ENCODE results near the gene ING5.

ING5 gene

DNA sequence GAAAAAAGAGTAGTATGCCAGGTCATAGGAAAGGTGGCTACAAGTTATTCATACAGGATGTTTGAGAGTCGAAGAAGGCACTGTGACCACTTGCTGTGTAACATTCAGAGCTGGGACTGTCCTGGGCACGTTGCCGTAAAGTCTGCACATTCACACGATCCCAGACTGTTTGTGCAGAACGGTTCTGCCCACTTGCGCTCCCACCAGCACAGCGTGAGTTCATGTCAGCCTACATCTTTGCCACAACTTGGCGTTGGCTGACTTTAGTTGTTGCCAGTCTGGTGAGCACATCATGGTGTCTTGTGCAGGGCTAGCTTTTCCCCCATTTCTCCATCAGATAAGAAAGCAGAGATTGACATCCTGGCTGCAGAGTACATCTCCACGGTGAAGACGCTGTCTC, 7.0 kb downstream of the ING5 start:
- TF ChIP-seq GATA2 (IDR thresholded peaks at IDR 0.05; ENCODE audit: low read depth, low read length) (no peak), GATA3 (IDR thresholded peaks at IDR 0.05; ENCODE audit: low read depth, low read length) (no peak)

DNA sequence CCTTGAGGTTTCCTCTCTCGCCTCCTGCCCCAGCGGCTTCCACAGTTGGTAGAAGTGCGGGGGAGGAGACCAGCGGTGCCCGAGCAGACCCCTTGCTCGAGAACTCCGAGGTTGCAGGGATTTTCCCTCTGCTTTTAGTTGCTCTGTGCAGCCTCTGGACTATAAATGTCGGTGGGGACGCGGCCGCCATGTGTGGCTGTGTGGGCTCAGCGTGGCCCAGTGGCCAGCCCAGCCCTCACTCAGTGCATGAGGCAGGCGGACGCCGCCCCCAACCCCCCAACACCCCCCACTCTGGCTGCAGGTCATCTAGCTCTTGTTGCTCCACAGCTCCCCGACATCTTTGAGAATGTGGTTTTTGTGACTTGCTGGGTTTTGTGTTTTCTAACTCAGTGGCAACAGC, 17.3 kb downstream of the ING5 start:
- TF ChIP-seq GATA3 (IDR thresholded peaks at IDR 0.05; ENCODE audit: low read depth, low read length) (no peak), GATA2 (IDR thresholded peaks at IDR 0.05; ENCODE audit: low read depth, low read length) (no peak)

DNA sequence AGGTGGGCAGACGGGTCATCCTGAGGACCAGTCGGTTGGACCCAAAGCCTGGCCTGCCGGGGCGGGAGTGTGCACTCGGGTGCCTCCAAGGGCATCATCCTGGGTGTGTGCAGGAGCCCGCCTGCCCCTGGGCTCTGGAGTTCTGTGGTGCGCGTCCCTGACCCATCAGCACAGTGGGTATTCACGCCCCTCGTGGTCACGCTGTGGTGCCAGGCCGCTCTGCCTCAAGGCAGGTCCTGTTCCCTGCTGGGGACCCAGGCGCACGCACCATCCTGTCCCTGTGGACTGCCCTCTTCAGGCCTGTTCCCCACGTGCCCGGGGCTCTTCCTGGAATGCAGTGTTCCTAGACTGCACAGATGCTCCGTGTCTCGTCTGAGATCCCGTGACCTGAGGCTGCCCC, 18.3 kb downstream of the ING5 start:
- no peak for TF ChIP-seq GATA3 (IDR thresholded peaks at IDR 0.05; ENCODE audit: low read depth, low read length)
- TF ChIP-seq GATA2 (IDR thresholded peaks at IDR 0.05; ENCODE audit: low read depth, low read length): no peak

DNA sequence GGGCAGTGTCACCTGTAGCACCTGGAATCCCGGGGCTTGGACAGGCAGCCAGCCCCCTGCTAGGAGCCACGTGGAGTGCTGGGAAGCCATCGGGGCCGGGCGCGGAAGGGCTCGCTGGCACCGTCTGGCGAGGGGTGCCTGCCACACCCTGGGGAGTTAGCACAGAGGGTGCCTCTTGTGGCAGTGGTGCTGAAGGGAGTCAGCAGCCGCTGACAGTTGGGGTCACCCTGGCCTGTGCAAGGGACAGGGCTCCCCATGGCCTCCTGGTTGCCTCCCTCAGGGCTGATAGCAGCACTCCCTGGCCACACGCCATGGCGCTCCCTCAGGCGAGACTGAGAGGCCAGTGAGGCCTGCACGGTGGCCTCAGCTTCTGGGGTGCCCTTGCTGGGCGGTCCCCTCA, 18.7 kb downstream of the ING5 start:
- TF ChIP-seq GATA2 (IDR thresholded peaks at IDR 0.05; ENCODE audit: low read depth, low read length): no peak
- no peak for TF ChIP-seq GATA3 (IDR thresholded peaks at IDR 0.05; ENCODE audit: low read depth, low read length)

DNA sequence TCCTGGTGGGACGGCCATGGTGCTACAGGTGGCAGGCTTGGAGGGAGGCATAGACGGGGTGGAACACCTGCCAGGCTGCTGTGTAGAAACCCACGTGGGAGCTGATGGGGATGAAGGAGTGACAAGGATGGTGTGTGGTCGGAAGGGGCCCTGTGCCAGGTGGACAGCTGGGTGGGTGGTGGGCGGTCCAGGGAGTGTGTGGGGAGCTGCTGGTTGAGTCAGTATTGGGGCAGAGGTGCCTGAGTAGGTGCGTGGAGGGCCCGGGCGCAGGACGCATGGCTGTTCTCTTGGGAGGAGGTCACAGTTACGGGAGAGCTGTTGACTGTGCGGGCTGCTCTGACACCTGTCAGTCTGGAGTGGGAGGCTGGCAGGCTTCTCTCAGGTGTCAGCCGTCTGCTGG, 20.0 kb downstream of the ING5 start:
- TF ChIP-seq GATA3 (IDR thresholded peaks at IDR 0.05; ENCODE audit: low read depth, low read length): no peak
- no peak for TF ChIP-seq GATA2 (IDR thresholded peaks at IDR 0.05; ENCODE audit: low read depth, low read length)

DNA sequence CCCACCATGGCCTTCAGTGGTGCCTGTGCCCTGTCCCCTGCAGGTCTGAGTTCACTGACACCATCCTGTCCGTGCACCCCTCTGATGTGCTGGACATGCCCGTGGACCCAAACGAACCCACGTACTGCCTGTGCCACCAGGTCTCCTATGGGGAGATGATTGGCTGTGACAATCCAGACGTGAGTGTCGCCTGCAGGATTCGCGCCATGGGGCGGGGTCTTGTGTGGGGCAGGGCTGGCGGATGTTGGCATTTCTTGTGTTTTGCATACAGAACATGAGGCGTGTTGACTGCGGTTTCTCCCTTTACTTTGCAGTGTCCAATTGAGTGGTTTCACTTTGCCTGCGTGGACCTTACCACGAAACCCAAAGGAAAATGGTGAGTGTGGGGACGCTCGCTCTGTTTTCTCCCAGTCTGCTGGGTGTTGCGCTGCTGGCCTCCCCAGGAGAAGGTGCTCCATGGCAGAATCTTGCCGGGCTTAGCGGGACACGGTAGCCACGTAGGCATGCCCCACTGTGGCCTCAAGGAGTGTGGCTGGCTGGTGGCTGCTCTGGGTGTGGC, 21.1 kb downstream of the ING5 start:
- TF ChIP-seq GATA2 (IDR thresholded peaks at IDR 0.05; ENCODE audit: low read depth, low read length): no peak
- no peak for TF ChIP-seq GATA3 (IDR thresholded peaks at IDR 0.05; ENCODE audit: low read depth, low read length)

DNA sequence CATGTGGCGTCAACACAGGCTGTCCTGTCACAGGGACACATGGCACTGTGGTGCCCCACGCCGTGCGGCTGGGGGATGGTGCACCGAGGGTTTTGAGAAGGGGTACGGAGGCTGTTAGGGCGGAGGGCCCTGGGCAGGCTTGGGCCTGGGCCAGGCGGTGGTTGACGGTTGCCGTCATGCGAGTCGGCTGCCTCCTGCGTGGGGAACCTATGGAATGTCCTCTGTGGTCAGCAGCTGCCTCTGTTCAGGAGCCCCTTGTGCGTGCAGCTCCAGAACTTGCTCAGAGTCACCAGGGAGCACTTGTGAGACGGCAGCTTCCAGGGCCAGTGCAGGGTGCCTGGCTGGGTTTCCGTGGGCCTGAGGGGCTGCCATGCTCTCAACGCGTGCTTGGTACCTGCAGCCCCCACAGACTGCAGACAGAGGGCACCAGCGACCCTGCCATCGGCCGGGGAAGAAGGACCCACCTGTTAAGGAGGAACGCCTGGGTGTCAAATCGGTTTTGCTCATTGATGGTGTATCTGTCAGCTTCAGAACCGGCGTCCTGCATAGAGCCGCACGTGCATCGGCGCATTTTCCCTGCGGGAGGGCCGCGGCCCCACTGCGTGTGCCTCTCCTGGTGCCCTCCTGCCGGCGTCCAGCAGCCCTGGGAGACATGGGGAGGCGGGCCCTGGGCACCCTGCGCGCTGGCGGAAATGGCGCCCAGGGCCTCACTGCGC, 22.6 kb downstream of the ING5 start:
- no peak for TF ChIP-seq GATA3 (IDR thresholded peaks at IDR 0.05; ENCODE audit: low read depth, low read length)
- no peak for TF ChIP-seq GATA2 (IDR thresholded peaks at IDR 0.05; ENCODE audit: low read depth, low read length)

DNA sequence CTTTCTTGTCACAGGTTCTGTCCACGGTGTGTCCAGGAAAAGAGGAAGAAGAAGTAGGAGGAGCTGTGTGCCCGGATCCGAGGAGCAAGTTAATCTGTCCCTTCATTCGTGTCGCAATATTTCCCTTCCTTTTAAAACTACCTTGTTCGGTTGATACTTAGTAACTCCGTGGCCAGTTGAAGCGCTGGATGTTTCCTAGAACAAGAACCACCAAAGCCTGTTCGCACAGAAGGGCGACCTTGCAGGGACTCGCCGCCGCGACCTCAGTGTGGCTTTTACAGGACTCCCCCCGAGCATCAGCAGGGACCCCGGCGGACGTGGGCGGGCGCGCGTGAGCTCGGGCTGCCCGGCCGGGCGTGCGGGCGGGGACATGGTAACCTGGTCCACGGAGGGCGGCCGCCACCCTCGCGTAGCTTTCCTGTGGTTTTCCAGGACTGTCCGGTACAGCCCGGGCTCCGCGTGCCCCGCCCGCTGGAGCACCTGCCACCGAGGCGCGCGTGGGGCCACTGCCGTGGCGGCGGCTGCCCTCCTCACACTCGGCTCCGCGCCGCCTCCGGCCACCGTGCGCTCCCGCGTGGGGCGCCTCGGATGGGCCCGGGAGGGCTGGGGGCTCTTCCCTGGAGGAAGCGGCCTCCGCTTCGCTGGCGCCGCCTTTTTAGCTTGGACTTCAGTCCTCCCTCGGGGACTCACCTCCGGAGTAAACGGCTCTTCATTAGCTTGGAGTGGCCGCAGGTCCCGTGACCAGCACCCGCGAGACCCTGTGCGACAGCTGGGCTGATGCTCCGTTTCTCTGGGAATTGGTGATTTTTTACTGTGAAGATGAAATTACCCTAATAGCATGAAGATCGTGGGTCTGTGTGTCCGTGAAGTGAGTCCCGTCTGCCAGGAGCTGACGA, 23.4 kb downstream of the ING5 start:
- TF ChIP-seq GATA2 (IDR thresholded peaks at IDR 0.05; ENCODE audit: low read depth, low read length) (no peak), GATA3 (IDR thresholded peaks at IDR 0.05; ENCODE audit: low read depth, low read length) (no peak)

DNA sequence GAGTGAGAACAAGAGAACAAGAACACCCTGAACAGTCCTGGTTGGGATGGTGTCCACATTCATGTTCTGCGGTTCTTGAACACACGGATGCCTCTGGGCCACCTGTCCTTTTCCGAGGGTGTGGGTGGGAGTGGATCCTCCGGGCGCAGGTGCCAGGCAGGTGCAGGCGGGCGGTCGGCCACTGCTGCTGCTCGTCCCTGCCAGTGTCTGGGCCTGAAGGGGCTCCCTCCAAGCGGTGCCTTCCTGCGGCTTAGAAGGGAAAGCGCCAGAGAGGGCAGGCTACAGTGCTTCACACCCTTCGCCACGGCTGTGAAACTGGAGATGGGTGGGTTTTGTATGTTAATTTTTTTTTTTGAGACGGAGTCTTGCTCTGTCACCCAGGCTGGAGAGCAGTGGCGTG, 24.6 kb downstream of the ING5 start:
- TF ChIP-seq GATA2 (IDR thresholded peaks at IDR 0.05; ENCODE audit: low read depth, low read length) (no peak), GATA3 (IDR thresholded peaks at IDR 0.05; ENCODE audit: low read depth, low read length) (no peak)

DNA sequence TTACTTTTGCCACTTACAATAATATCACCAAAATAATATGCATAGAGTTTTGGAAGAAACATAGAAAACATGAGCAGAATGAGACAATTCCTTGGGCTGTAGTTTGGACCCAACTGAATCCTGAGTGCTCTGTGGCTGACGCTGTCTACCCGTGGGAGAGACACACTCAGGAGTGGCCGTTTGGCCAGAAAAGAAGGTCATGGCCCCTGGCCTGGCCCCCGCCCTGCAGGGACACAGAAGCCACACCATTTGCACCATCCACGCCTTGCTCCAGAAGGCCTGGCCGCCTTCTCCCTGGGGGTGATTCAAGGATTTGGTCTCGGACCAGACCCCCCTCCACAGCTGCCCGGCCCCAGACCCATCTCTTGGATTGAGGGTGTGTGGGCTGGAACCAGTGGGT, 26.2 kb downstream of the ING5 start:
- TF ChIP-seq GATA2 (IDR thresholded peaks at IDR 0.05; ENCODE audit: low read depth, low read length) (no peak), GATA3 (IDR thresholded peaks at IDR 0.05; ENCODE audit: low read depth, low read length) (no peak)

DNA sequence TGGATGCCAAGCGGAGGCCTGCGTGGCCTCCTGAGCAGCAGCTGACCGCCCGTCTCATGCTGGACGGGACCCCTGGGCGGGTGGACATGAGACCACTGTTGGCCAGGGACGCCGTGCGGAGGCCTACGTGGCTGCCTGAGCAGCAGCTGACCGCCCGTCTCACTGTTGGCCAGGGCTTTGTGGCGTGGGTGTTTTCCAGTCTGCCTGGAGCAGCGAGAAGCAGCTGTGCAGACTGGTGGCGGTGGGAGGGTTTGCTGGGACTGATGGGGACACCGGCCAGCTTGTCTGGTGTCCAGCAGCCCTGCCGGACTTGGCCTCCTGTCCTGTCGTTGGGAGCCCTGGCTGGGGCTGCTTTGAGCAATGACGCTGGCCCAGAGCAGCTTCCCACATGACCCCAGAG, 26.8 kb downstream of the ING5 start:
- TF ChIP-seq GATA2 (IDR thresholded peaks at IDR 0.05; ENCODE audit: low read depth, low read length) (no peak), GATA3 (IDR thresholded peaks at IDR 0.05; ENCODE audit: low read depth, low read length) (no peak)

DNA sequence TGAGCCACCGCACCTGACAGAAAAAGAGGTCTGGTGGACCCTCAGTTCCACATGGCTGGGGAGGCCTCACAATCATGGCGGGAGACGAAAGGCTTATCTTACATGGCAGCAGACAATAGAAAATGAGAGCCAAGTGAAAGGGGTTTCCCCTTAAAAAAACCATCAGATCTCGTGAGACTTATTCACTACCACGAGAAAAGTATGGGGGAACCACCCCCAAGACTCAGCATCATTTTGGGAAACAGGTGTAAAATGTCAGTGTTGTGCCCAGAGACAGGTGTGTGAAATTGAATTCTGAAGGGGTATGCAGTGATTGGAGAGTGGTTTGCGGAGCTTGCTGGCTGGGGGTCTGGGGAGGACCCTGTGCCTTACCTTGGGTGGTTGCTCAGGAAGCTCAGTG, 28.0 kb downstream of the ING5 start:
- no peak for TF ChIP-seq GATA2 (IDR thresholded peaks at IDR 0.05; ENCODE audit: low read depth, low read length)
- no peak for TF ChIP-seq GATA3 (IDR thresholded peaks at IDR 0.05; ENCODE audit: low read depth, low read length)

DNA sequence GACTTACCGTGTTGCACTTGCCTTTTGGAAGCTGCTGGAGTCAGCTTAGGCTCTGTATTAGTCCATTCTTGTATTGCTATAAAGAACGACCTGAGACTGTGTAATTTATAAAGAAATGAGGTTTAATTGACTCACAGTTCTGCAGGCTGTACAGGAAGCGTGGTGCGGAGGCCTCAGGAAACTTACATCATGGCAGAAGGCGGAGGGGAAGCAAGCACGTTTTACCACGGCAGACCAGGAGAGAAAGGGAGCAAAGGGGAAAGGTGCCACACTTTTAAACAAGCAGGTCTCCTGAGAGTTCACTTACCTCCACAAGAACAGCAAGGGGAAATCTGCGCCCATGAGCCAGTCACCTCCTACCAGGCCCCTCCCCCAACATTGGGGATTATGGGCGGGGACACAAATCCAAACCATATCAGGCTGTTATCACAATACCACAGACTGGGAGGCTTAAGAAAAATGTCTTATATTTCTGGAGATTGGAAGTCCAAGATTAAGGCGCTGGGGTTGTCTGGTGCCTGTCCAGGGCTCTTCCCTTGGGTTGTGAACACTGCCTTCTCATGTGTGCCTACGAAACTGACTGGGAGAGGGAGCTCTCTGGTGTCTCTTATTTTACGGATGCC, 28.9 kb downstream of the ING5 start:
- TF ChIP-seq GATA2 (IDR thresholded peaks at IDR 0.05; ENCODE audit: low read depth, low read length): no peak

DNA sequence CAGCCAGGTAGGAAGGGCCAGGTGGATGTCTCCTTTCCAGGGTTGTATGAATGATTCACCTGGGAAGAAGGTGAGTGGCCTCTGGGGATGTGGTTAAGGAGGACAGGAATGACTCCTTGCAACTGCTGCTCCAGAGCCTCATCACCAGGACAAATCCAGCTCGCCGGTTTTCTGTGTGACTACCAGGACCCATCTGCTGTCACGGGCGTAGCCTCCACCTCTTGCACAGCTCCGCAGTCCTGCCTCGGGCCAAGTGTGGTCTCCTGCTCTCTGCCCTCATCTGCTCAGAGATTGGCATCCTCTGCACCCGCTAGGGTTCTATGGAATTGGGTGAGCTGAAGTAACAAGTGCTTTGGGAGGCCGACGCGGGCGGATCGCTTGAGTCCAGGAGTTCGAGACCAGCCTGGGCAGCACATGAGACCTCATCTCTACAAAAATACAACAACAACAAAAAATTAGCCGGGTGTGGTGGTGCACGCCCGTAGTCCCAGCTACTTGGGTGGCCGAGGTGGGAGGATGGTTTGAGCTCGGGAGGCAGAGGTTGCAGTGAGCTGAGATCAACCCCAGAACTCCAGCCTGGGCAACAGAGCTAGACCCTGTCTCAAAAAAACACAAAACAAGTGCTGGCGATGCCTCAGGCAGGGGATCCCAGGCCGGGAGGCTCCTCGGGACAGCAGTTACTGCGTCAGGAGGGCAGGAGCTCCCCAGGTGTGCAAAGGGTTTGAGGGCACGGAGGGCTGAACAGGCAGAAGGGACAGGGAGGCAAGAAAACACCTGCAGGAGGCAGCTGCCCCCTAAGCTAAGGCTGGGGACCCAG, 31.8 kb downstream of the ING5 start:
- TF ChIP-seq GATA2 (IDR thresholded peaks at IDR 0.05; ENCODE audit: low read depth, low read length) (no peak), GATA3 (IDR thresholded peaks at IDR 0.05; ENCODE audit: low read depth, low read length) (no peak)

Measured in SH-SY5Y (cell line).